Lower lobe of right lung (tissue), 2 donors: ENCODE measurements around the gene KCNA2. TPM values are rescaled to one million over a fixed set of nuclear protein-coding genes. Genes with fewer than 3 reads are reported as not detected.

Source experiments
- ATAC-seq, 2 donors: fragments of 200-7000 bp; cut with Tn5 transposase; one replicate each; pipeline ENCODE4 v1.9.1; 2020 to 2022; ENCODE audit warnings: mild to moderate bottlenecking in 2 of 2, moderate library complexity in 2 of 2
- DNase-seq: peaks from one replicate; pipeline ENCODE4 v3.0.0-alpha.2; 2020
- H3K27ac ChIP-seq: fragments of 200-600 bp; one replicate; pipeline ENCODE4 v1.8.0; 2022
- H3K27me3 ChIP-seq: fragments of 200-600 bp; one replicate; pipeline ENCODE4 v1.8.0; 2022; ENCODE audit warnings: low read depth
- H3K36me3 ChIP-seq: fragments of 200-600 bp; one replicate; pipeline ENCODE4 v1.8.0; 2022; ENCODE audit warnings: mild to moderate bottlenecking
- H3K4me1 ChIP-seq: fragments of 200-600 bp; one replicate; pipeline ENCODE4 v1.8.0; 2022
- H3K4me3 ChIP-seq: fragments of 200-600 bp; one replicate; pipeline ENCODE4 v1.8.0; 2022; ENCODE audit warnings: mild to moderate bottlenecking
- H3K9me3 ChIP-seq: fragments of 200-600 bp; one replicate; pipeline ENCODE4 v1.8.0; 2022
- CTCF ChIP-seq: fragments of 200-600 bp; IDR thresholded peaks from one replicate; pipeline ENCODE4 v1.8.0; 2022; ENCODE audit warnings: antibody characterized with exemption, mild to moderate bottlenecking
- intact Hi-C: fragments of 100-400 bp; cut with DNase I; formaldehyde crosslinking; loops from one replicate; pipeline ENCODE4 v1.11.0; 2022
- total RNA-seq: library from RNA; stranded (reverse); fragmentation: NEBNext Ultra II Directional; extraction: Animal tissue kit (Norgen Biotek cat#: 25700); gene quantifications from one replicate; pipeline ENCODE4 v1.2.1, GENCODE V29; 2021
- donor health status: DM: no; HTN: yes; CAD: no; lungs with severe emphysema.

The KCNA2 gene
- total RNA-seq, 1 donor from 2014 or later: 0.77 TPM

- Histone ChIP-seq H3K4me3 (no peak overlapping the region), H3K4me1 (no peaks in the 10 kb centered on the region), H3K36me3 (no peaks in the 10 kb centered on the region), H3K27ac (no peak overlapping the region), H3K27me3 (peaks cover 6% of the 10 kb centered on the region), H3K9me3 (no peaks in the 10 kb centered on the region)
- intact Hi-C loops: no loop called here
- DNase-seq: no peak
- no peak for TF ChIP-seq CTCF
- no peak for ATAC-seq
Measured at GRCh38 chr1:110580244-110580643, 25.9 kb downstream of the KCNA2 start.

GRCh38 chr1:110579460-110579859 is 26.7 kb downstream of the KCNA2 start:
- Histone ChIP-seq H3K4me3 (no peak overlapping the region), H3K27ac (no peak overlapping the region), H3K36me3 (no peaks in the 10 kb centered on the region), H3K9me3 (no peaks in the 10 kb centered on the region), H3K4me1 (no peaks in the 10 kb centered on the region), H3K27me3 (peaks cover 6% of the 10 kb centered on the region)
- DNase-seq (no peak), ATAC-seq (no peak)
- intact Hi-C loops: no loop called here
- TF ChIP-seq CTCF: no peak

- no peak overlapping the region for H3K4me3 ChIP-seq
- no peak for TF ChIP-seq CTCF
- no peak for DNase-seq
- H3K36me3 ChIP-seq: no peaks in the 10 kb centered on the region
- H3K4me1 ChIP-seq: no peaks in the 10 kb centered on the region
- intact Hi-C loops: no loop called here
- ATAC-seq: no peak
- no peaks in the 10 kb centered on the region for H3K9me3 ChIP-seq
- no peak overlapping the region for H3K27ac ChIP-seq
- H3K27me3 ChIP-seq: peaks cover 11% of the 10 kb centered on the region
Measured at GRCh38 chr1:110576441-110576840, 29.7 kb downstream of the KCNA2 start.

- Histone ChIP-seq H3K9me3 (no peaks in the 10 kb centered on the region), H3K27ac (no peak overlapping the region), H3K4me1 (no peaks in the 10 kb centered on the region), H3K27me3 (peaks cover 16% of the 10 kb centered on the region), H3K4me3 (no peak overlapping the region), H3K36me3 (no peaks in the 10 kb centered on the region)
- DNase-seq: no peak
- intact Hi-C loops: no loop called here
- no peak for ATAC-seq
- no peak for TF ChIP-seq CTCF
Measured at GRCh38 chr1:110573314-110573713, 32.8 kb downstream of the KCNA2 start.

DNA sequence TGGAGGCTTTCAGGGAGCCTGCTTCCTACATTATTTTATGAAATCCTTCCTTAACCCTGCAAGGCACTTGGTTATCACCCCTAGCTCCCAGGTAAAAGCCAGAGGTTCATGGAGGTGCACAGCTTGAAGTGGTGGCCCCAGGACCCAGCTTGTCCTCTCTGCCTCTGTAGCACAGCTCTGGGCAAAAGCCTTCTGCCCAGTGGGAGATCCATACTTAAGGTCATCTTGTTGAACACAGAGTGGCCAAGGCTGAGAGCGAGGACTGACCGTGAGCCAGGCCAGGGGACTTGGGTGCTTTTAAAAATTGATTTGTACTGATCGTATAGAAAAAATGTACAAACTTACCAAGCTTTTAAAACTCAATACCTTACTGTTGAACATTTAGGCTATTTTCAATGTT is 33.4 kb downstream of the KCNA2 start:
- intact Hi-C loops: no loop called here
- DNase-seq (no peak), ATAC-seq (no peak)
- H3K4me1 ChIP-seq: no peaks in the 10 kb centered on the region
- no peak for TF ChIP-seq CTCF
- no peak overlapping the region for H3K4me3 ChIP-seq
- no peak overlapping the region for H3K27ac ChIP-seq
- H3K36me3 ChIP-seq: no peaks in the 10 kb centered on the region
- no peaks in the 10 kb centered on the region for H3K9me3 ChIP-seq
- H3K27me3 ChIP-seq: peaks cover 16% of the 10 kb centered on the region

- intact Hi-C loops: no loop called here
- no peak for ATAC-seq
- Histone ChIP-seq H3K36me3 (no peaks in the 10 kb centered on the region), H3K27me3 (peaks cover 16% of the 10 kb centered on the region), H3K9me3 (no peaks in the 10 kb centered on the region), H3K4me1 (no peaks in the 10 kb centered on the region), H3K4me3 (no peak overlapping the region), H3K27ac (no peak overlapping the region)
- DNase-seq: no peak
- no peak for TF ChIP-seq CTCF
Measured at GRCh38 chr1:110570901-110571300, 35.3 kb downstream of the KCNA2 start.
